Loucy (cell line): ENCODE measurements around the gene RPGRIP1L.

ENCODE experiments used
- H2AFZ ChIP-seq: fragments of 200-600 bp; sonication (generic); 2 replicates; pipeline ENCODE4 v1.6.0; 2016; ENCODE audit warnings: antibody characterized with exemption, mild to moderate bottlenecking, low read length, moderate library complexity
- H3F3A ChIP-seq: fragments of 200-600 bp; 2 replicates; pipeline ENCODE4 v1.6.0; 2016; ENCODE audit warnings: antibody characterized with exemption, low read depth, mild to moderate bottlenecking
- H3K27me3 ChIP-seq: fragments of 200-600 bp; sonication (generic); 2 replicates; pipeline ENCODE4 v1.6.1; 2014; ENCODE audit warnings: low read length, mild to moderate bottlenecking; ENCODE audit not compliant: insufficient read depth, poor library complexity, severe bottlenecking
- H3K36me3 ChIP-seq: fragments of 200-600 bp; sonication (generic); 2 replicates; pipeline ENCODE4 v1.6.1; 2016; ENCODE audit warnings: low read length; ENCODE audit not compliant: insufficient read depth
- H3K4me1 ChIP-seq: fragments of 200-600 bp; sonication (generic); 2 replicates; pipeline ENCODE4 v1.5.1; 2014; ENCODE audit warnings: low read length, mild to moderate bottlenecking; ENCODE audit not compliant: insufficient read depth, poor library complexity, severe bottlenecking
- H3K4me2 ChIP-seq: fragments of 200-600 bp; sonication (generic); 2 replicates; pipeline ENCODE4 v1.6.0; 2014; ENCODE audit warnings: antibody characterized with exemption, low read length, low read depth, mild to moderate bottlenecking; ENCODE audit not compliant: poor library complexity, severe bottlenecking
- H3K4me3 ChIP-seq: fragments of 200-600 bp; sonication (generic); 2 replicates; pipeline ENCODE4 v1.5.1; 2014; ENCODE audit warnings: low read length, mild to moderate bottlenecking, mixed read lengths; ENCODE audit not compliant: poor library complexity, severe bottlenecking
- H3K79me2 ChIP-seq: fragments of 200-600 bp; sonication (generic); 2 replicates; pipeline ENCODE4 v1.6.1; 2014; ENCODE audit warnings: low read length; ENCODE audit not compliant: insufficient read depth
- H3K9ac ChIP-seq: fragments of 200-600 bp; sonication (generic); 2 replicates; pipeline ENCODE4 v1.6.0; 2014; ENCODE audit warnings: mild to moderate bottlenecking, low read depth, low read length, moderate library complexity; ENCODE audit not compliant: poor library complexity, severe bottlenecking
- H3K9me2 ChIP-seq: fragments of 200-600 bp; sonication (generic); replicated peaks from 2 replicates; pipeline ENCODE4 v1.6.1; 2016; ENCODE audit warnings: low read depth, low read length, mixed read lengths
- H3K9me3 ChIP-seq: fragments of 200-600 bp; sonication (generic); 2 replicates; pipeline ENCODE4 v1.6.1; 2014; ENCODE audit warnings: mild to moderate bottlenecking, antibody characterized with exemption, low read length, low read depth; ENCODE audit not compliant: insufficient read depth
- H4K20me1 ChIP-seq: fragments of 200-600 bp; sonication (generic); 2 replicates; pipeline ENCODE4 v1.6.0; 2014; ENCODE audit warnings: antibody characterized with exemption, low read length, mild to moderate bottlenecking; ENCODE audit not compliant: insufficient read depth, poor library complexity, severe bottlenecking
- CTCF ChIP-seq: fragments of 200-600 bp; sonication (generic); conservative IDR thresholded peaks from 2 replicates; pipeline ENCODE4 v1.5.1; 2014; ENCODE audit warnings: mild to moderate bottlenecking, antibody characterized with exemption, low read length
- EZH2phosphoT487 ChIP-seq: fragments of 200-600 bp; IDR thresholded peaks from 2 replicates; pipeline ENCODE4 v1.6.1; 2018; ENCODE audit warnings: antibody characterized with exemption, mild to moderate bottlenecking, moderate library complexity, borderline replicate concordance

The RPGRIP1L gene

GRCh38 chr16:53625221-53625620, 78.4 kb downstream of the RPGRIP1L start:
- no peaks in the 10 kb centered on the region for H3F3A ChIP-seq
- H3K36me3 ChIP-seq, result no peaks in the 10 kb centered on the region
- no peaks in the 10 kb centered on the region for H3K4me1 ChIP-seq
- H3K9me2 ChIP-seq, result no peaks in the 10 kb centered on the region
- no peaks in the 10 kb centered on the region for H4K20me1 ChIP-seq
- no peaks in the 10 kb centered on the region for H3K79me2 ChIP-seq
- H2AFZ ChIP-seq, result no peak overlapping the region
- H3K9me3 ChIP-seq, result no peaks in the 10 kb centered on the region
- no peak overlapping the region for H3K4me2 ChIP-seq
- no peak overlapping the region for H3K9ac ChIP-seq
- H3K27me3 ChIP-seq, result no peaks in the 10 kb centered on the region
- TF ChIP-seq EZH2phosphoT487, result no peak
- no peak for TF ChIP-seq CTCF
- H3K4me3 ChIP-seq, result no peak overlapping the region

- H3K4me2 ChIP-seq, result no peak overlapping the region
- no peak overlapping the region for H3K4me3 ChIP-seq
- TF ChIP-seq EZH2phosphoT487, result no peak
- no peak for TF ChIP-seq CTCF
- H3K9me3 ChIP-seq, result no peaks in the 10 kb centered on the region
- no peaks in the 10 kb centered on the region for H3K36me3 ChIP-seq
- H4K20me1 ChIP-seq, result no peaks in the 10 kb centered on the region
- H3K79me2 ChIP-seq, result no peaks in the 10 kb centered on the region
- H3K9ac ChIP-seq, result no peak overlapping the region
- no peaks in the 10 kb centered on the region for H3K27me3 ChIP-seq
- no peaks in the 10 kb centered on the region for H3K9me2 ChIP-seq
- no peak overlapping the region for H2AFZ ChIP-seq
- no peaks in the 10 kb centered on the region for H3F3A ChIP-seq
- no peaks in the 10 kb centered on the region for H3K4me1 ChIP-seq
Measured at GRCh38 chr16:53622315-53622714, 81.3 kb downstream of the RPGRIP1L start.

- no peaks in the 10 kb centered on the region for H3K9me3 ChIP-seq
- H3F3A ChIP-seq, result no peaks in the 10 kb centered on the region
- no peaks in the 10 kb centered on the region for H3K9me2 ChIP-seq
- no peaks in the 10 kb centered on the region for H3K79me2 ChIP-seq
- no peaks in the 10 kb centered on the region for H3K27me3 ChIP-seq
- no peaks in the 10 kb centered on the region for H3K36me3 ChIP-seq
- H3K4me2 ChIP-seq, result no peak overlapping the region
- TF ChIP-seq EZH2phosphoT487 (no peak), CTCF (no peak)
- H3K9ac ChIP-seq, result no peak overlapping the region
- no peaks in the 10 kb centered on the region for H4K20me1 ChIP-seq
- no peaks in the 10 kb centered on the region for H3K4me1 ChIP-seq
- H2AFZ ChIP-seq, result no peak overlapping the region
- no peak overlapping the region for H3K4me3 ChIP-seq
Measured at GRCh38 chr16:53620476-53620875, 83.2 kb downstream of the RPGRIP1L start.
